Coronary artery (tissue), 2 donors: ENCODE results near the gene ZFHX2.

Source experiments
- DNase-seq: peaks from one replicate; pipeline ENCODE4 v3.0.0-alpha.2; 2017; ENCODE audit warnings: low spot score
- H3K27ac ChIP-seq, 2 donors: fragments of 200-600 bp; sonication (generic); one replicate each; pipeline ENCODE4 v1.5.1; 2016 to 2019
- H3K4me3 ChIP-seq: fragments of 200-600 bp; sonication (generic); 2 replicates; pipeline ENCODE4 v1.5.1; 2016; ENCODE audit warnings: mild to moderate bottlenecking, moderate library complexity
- TF ChIP-seq, protein P1 (sequence below): fragments of 200-600 bp; sonication (generic); IDR thresholded peaks from one replicate; pipeline ENCODE4 v1.5.1; 2019; ENCODE audit warnings: antibody characterized with exemption

Gene ZFHX2

DNA sequence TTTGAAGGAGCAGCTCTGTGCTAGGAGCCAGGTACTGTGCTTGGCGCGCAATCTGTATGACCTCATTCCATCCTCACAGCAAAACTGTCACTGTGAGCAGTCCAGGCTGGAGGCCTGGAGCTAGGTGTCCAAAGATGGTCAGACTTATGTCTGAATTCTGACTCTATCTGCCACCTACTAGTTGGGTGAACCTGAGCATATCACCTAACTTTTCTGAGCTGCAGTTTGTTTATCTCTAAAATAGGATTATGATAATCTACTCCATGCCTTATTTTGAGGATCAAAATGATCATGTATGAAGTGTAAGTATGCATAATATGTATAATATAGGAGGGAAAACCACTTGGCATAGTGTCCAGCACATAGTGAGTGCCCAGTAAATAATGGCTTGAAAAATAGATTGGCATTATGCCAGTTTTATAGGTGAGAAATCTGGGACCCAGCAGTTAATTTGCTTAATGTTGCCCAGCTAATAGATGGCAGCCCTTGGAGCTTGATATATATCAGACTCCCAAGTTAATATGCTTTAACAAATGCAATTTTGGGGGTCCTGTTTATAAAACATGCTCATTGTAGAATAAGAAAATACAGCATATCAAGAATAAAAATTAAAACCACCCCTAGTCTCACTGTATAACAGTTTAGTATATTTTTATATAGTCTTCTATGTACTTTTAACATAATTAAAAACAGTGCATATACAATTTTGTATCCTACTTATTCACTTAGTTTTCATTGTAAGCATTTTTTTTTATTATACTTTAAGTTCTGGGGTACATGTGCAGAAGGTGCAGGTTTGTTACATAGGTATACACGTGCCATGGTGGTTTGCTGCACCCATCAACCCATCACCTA lies 31.6 kb upstream of the ZFHX2 start:
- H3K4me3 ChIP-seq, result no peak overlapping the region
- TF ChIP-seq, protein P1, sequence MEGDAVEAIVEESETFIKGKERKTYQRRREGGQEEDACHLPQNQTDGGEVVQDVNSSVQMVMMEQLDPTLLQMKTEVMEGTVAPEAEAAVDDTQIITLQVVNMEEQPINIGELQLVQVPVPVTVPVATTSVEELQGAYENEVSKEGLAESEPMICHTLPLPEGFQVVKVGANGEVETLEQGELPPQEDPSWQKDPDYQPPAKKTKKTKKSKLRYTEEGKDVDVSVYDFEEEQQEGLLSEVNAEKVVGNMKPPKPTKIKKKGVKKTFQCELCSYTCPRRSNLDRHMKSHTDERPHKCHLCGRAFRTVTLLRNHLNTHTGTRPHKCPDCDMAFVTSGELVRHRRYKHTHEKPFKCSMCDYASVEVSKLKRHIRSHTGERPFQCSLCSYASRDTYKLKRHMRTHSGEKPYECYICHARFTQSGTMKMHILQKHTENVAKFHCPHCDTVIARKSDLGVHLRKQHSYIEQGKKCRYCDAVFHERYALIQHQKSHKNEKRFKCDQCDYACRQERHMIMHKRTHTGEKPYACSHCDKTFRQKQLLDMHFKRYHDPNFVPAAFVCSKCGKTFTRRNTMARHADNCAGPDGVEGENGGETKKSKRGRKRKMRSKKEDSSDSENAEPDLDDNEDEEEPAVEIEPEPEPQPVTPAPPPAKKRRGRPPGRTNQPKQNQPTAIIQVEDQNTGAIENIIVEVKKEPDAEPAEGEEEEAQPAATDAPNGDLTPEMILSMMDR, result no peak

DNA sequence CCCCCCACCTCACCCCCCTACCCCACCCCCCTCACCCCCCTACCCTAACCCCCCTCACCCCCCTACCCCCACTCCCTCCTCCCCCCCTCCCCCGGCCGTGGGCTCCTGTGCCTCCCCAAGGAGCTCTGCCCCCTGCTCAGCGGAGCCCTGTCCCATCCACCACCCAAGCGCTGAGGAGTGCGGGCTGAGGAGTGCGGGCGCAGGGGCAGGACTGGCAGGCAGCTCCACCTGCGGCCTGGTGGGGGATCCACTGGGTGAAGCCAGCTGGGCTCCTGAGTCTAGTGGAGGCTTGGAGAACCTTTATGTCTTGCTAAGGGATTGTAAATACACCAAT lies 29.4 kb upstream of the ZFHX2 start:
- Histone ChIP-seq H3K27ac (no peak overlapping the region), H3K4me3 (no peak overlapping the region)
- TF ChIP-seq, protein P1, result no peak
- DNase-seq, result no peak

More for the DNA sequence above, 31.6 kb upstream of the ZFHX2 start:
- DNase-seq, result no peak
- H3K27ac ChIP-seq, result no peak overlapping the region

DNA sequence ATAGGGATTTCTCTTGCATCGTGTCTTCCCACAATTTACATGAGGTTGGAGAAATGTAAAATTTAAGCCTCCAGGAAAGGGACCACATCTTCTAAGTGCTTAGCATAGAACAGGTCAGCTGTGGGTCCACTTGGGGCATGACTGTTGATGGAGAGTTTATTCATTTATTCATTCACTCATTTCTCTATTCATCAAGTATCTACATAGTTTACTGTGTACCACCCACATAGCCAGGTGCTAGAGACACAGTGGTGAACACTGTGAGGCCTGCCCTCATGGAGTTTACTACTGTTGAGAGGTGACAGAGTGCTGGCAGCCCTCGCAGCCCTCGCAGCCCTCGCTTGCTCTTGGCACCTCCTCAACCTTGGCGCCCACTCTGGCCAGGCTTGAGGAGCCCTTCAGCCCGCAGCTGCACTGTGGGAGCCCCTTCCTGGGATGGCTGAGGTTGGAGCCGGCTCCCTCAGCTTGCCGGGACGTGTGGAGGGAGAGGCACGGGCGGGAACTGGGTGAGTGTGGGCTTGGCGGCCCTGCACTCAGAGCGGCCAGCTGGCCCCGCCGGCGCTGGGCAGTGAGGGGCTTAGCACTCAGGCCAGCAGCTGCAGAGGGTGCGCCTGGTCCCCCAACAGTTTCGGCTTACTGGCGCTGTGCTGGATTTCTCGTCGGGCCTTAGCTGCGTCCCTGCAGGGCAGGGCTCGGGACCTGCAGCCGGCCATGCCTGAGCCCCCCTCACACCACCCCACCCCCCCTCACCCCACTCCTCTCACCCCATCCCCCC lies 28.8 kb upstream of the ZFHX2 start:
- TF ChIP-seq, protein P1, result no peak
- Histone ChIP-seq H3K27ac (no peak overlapping the region), H3K4me3 (no peak overlapping the region)
- no peak for DNase-seq

DNA sequence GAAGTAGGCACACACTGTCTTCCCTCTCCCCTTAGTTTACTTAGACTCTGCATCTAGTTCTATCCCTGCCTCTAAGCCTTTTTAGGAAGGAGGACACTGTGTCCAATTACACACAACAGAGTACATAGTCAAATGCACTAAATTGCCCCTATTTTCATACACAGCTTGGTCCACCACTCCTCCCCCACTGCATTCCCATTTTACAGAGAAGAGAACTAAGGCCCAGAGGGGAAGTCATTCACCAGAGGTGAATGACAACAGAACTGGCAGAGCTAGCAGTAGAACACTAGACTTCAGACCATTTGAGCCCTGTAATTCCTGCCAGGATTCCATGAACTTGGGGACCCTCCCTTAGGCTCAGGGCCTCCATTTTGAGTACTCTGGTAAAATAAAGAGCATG lies 28.2 kb upstream of the ZFHX2 start:
- TF ChIP-seq, protein P1, result no peak
- DNase-seq, result no peak
- H3K27ac ChIP-seq, result no peak overlapping the region
- H3K4me3 ChIP-seq, result no peak overlapping the region

DNA sequence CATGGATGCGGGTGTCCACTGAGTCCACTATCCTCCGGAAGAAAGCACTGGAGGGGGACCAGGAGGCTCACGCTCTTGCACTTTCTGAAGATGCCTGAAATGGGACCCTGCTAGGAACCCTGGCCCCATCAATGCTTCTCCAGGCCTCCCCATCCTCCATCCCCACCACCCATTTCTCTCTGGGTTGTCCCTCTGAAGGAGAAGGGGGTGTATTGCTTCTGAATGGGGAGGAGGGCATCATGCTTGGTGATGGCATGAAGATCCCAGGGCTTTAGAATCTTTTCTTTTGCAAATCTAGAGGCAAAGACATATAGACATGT lies 27.7 kb upstream of the ZFHX2 start:
- Histone ChIP-seq H3K27ac (no peak overlapping the region), H3K4me3 (no peak overlapping the region)
- TF ChIP-seq, protein P1, result no peak
- no peak for DNase-seq

DNA sequence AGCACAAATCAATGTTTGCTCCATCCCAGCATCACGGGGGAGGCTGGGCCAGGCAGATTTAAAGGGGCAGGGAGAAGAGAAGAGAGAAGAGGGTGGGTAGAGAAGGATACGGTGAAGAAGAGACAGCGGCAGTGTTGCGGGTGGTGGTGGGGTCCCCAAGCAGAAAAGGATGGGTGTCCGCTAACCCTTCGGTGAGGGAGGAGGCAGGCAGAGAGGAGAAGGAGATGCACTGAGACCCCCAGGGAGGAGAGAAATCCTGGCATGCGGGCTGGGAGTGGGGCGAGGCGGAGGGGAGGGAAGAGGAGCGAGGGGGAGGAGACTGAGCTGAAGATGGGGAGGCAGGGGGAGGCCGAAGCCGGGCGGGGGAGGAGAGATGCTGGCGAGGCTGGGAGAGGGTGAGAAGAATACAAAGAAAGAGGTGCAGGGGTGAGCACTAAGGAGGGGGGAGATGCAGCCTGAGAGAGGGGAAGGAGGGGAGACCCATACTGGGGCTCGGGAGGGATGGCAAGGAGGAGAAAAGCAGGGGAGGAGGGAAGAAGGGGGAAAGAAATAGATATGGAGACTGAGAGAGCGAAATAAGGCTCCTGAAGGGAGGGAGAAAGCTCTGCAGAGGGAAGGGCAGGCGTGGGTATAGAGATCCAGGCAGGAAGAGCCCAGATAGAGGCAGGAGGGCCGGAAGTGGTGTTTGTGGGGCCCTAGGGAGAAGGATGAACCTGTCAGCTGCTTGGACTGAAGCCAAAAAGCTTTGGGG lies 27.2 kb upstream of the ZFHX2 start, which contains the start of gene JPH4:
JPH4 (minus strand) TSS at position 231 of the 751 bp plus-strand sequence. CDS start 1,337 bp downstream, outside the sequence.
- DNase-seq, result no peak
- H3K27ac ChIP-seq, result no peak within 1 kb of the TSS
- TF ChIP-seq, protein P1, result no peak
- H3K4me3 ChIP-seq, result peak within 1 kb of the TSS; percentile 63
